ENCODE measurements around the gene MAN1C1.
"Not testable (repeated sequence)": the region's sequence is repeated elsewhere in the genome, so short reads cannot be mapped to it uniquely, and the experiment has no call there.

The MAN1C1 gene

GRCh38 chr1:25583519-25584370, 32.8 kb upstream of the MAN1C1 start:
- DNase-seq = no peak

DNA sequence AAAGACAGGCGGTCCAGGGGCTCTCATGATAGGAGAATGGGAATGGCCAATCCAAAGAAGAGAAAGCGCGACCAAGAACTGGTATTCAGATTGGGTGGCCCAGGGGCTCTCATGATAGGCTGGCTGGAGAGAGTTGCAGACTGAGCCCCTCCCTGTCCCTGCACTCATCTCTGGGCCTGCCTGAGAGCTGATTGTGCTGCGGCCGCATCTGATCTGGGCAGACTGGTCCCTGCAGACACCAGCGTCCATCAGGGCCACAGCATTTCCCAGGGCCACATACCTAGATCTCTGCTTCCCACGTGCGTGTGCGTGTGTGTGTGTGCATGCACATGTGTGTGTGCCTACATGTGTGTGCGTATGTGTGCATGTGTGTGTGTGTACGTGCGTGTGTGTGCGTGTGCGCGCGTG, 30.4 kb upstream of the MAN1C1 start:
- no peak for DNase-seq

GRCh38 chr1:25587290-25587689, 29.3 kb upstream of the MAN1C1 start:
- no peak for DNase-seq

GRCh38 chr1:25588224-25588623, 28.4 kb upstream of the MAN1C1 start:
- not testable (repeated sequence) for DNase-seq

GRCh38 chr1:25588786-25589185, 27.8 kb upstream of the MAN1C1 start:
- DNase-seq = not testable (repeated sequence)

DNA sequence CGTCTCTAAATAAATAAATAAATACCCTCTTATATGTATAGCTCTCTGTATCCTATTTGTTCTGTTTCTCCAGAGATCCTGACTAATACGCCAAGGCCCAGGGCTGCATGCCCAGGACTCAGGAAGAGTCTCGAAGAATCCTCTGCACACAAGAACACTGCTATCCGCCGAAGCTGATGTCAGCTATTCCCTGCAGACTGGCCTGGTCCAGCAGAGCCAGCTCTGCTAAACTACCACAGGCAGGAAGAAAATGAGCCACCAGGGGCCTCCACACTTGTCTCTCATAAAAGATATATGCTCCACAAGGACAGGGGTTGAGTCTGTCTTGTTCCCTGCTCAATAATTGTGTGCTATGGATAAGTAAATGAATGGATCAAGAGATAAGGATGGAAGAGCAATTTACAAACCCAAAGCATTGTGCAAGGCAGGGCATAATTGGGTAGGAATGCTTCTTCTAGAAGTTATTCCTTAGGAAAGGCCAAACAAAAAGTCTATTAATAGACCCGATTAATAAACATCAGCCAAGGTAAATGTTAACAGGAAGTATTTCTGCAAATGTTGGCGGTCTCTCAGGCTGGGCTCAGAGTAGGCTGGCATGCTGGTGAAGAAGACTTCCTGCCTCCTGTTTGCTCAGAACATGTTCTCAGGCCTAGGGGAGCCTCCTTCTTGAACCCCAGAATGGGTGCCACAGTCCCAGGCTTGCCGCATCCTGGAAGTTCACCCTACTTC, 26.3 kb upstream of the MAN1C1 start:
- no peak for DNase-seq

DNA sequence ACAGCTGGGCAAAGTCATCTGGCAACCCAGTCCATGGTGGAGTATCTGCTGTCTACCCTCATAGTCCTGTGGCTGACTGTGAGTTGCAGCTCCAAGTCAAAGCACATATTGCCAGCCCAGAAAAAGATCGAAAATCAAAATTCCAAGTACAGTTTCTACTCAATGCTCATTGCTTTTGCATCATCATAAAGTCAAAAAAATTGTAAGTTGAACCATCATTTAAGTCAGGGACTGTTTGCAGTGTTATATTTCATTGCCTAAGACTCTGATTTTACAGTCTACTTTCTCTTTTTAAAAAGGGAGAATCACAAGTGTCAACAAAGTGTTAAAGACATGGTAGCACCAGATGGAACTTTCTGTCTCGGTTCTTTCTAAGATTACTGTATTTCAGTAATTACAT, 22.7 kb upstream of the MAN1C1 start:
- DNase-seq = no peak

DNA sequence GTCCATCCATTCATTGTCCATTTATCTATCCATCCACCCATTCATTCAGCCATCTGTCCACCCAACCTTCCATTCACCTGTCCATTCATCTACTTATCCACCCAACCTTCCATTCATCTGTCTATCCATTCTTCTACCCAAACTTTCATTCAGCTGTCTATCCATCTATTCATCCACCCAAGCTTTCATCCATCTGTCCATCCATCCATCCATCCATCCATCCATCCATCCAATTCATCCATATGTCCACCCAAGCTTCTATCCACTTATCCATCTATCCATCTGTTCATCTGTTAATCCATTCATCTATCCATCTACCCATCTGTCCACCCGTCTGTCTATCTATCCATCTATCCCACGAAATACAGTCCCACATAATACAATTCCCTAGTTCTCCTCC, 21.6 kb upstream of the MAN1C1 start:
- no peak for DNase-seq

GRCh38 chr1:25596641-25597040, 19.9 kb upstream of the MAN1C1 start:
- not testable (repeated sequence) for DNase-seq

- DNase-seq = no peak
Measured at GRCh38 chr1:25598879-25599278, 17.7 kb upstream of the MAN1C1 start.

- no peak for DNase-seq
Measured at GRCh38 chr1:25599969-25600610, 16.5 kb upstream of the MAN1C1 start.

- not testable (repeated sequence) for DNase-seq
Measured at GRCh38 chr1:25600971-25601699, 15.5 kb upstream of the MAN1C1 start.

DNA sequence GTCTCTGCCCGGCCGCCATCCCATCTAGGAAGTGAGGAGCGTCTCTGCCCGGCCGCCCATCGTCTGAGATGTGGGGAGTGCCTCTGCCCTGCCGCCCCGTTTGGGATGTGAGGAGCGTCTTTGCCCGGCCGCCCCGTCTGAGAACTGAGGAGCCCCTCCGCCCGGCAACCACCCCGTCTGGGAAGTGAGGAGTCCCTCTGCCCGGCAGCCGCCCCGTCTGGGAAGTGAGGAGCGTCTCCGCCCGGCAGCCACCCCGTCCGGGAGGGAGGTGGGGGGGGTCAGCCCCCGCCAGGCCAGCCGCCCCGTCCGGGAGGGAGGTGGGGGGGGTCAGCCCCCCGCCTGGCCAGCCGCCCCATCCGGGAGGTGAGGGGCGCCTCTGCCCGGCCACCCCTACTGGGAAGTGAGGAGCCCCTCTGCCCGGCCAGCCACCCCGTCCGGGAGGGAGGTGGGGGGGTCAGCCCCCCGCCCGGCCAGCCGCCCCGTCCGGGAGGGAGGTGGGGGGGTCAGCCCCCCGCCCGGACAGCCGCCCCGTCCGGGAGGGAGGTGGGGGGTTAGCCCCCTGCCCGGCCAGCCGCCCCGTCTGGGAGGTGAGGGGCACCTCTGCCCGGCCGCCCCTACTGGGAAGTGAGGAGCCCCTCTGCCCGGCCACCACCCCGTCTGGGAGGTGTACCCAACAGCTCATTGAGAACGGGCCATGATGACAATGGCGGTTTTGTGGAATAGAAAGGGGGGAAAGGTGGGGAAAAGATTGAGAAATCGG, 12.6 kb upstream of the MAN1C1 start:
- DNase-seq = not testable (repeated sequence)

DNA sequence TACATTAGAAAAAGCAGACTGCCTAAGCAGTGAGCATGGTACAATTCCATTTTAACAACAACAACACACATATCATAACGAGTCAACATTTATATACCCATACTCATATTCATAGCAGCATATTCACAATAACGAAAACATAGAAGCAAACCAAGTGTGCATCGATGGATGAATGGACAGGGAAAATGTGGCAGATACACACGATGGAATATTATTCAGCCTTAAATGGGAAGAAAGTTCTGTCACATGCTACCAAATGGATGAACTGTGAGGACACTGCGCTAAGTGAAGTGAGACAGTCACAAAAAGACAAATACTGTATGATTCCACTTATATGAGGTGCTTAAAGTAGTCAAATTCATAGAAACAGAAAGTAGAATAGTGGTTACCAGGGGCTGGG, 9.5 kb upstream of the MAN1C1 start:
- no peak for DNase-seq

DNA sequence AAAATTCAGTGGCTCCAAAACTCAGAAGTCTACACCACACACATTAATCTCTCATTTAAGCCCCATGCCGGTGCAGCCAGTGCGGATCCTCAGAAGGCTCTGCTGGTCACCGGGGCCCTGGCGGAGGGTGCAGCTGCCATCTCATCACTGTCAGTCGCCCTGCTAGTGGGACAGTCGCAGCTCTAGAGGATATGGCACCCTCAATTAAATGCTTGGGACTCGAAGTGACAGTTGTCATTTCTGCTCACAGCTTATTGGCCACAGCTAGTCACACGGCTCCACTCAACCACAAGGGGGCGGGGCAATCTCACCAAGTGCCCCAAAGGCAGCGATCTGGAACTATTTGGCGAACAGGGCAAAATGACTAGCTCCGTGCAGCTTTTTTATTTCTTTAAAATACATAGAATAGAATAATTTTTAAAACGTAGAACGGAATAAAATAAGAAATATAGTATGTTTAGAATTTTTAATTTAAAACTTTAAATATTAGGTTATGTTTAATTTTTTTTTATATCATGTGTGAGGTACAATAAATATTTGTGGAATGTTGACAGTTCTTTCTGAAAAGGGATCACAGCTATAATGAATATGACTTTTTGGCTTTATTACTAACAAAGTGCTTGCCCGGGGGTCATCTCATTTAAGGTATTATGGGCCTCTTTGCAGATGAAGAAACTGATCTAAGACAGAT, 8.0 kb upstream of the MAN1C1 start:
- peak; percentile 87 to 88 for DNase-seq

GRCh38 chr1:25609921-25610320, 6.7 kb upstream of the MAN1C1 start:
- no peak for DNase-seq

- DNase-seq = no peak
Measured at GRCh38 chr1:25610822-25611630, 5.6 kb upstream of the MAN1C1 start.

- no peak for DNase-seq
Measured at GRCh38 chr1:25611843-25612242, 4.7 kb upstream of the MAN1C1 start.

GRCh38 chr1:25612421-25612820, 4.2 kb upstream of the MAN1C1 start:
- no peak for DNase-seq

DNA sequence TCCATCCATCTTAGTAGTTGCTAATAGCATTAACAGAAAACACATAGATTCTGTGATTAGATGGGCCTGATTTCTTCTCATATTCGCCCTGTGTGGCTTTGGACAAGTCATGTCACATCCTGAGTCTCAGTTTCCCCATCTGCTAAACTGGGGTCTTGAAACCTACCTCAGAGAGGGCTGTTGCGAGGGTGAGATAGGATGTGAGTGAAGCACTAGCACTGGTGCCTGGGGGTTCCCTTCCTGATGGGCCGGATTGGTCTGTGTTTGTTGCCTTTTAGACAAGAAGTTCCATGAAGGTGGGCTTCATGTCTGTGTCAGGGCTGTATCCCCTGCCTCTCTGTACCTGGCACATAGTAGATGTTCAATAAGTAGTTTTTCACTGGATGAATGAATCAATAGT, 3.5 kb upstream of the MAN1C1 start:
- DNase-seq = no peak

Data from stimulated activated CD4-positive, alpha-beta T cell treated with anti-CD3 and anti-CD28 coated beads, Interleukin-2, amount 100 ng/mL, for 48 hours (primary cell).